Measurements from ENCODE around the gene ELOVL6. TPM values are rescaled to one million over a fixed set of nuclear protein-coding genes. Genes with fewer than 3 reads are reported as not detected.
"Not testable (repeated sequence)": the region's sequence is repeated elsewhere in the genome, so short reads cannot be mapped to it uniquely, and the experiment has no call there.

Gene ELOVL6
- total and polyA plus RNA-seq, 7 donors, result 1.2 to 43.6 (median 4.7) TPM

GRCh38 chr4:110231869-110232268, 33.5 kb upstream of the ELOVL6 start:
- WGBS, 2 donors, result 80 to 87% methylated on average over 4 of the region's 4 CpGs
- no peak for DNase-seq
- Histone ChIP-seq H3K27ac (no peak overlapping the region), H3K4me3 (no peak overlapping the region), H3K27me3 (no peaks in the 10 kb centered on the region), H3K9me3 (no peaks in the 10 kb centered on the region), H3K36me3 (no peaks in the 10 kb centered on the region), H3K4me1 (no peaks in the 10 kb centered on the region)
- intact Hi-C loops (cut with DNase I), result no loop called here
- no peak for TF ChIP-seq EP300 (IDR thresholded peaks at IDR 0.05)
- TF ChIP-seq POLR2A (IDR thresholded peaks at IDR 0.05), result no peak
- no peak for TF ChIP-seq POLR2AphosphoS5 (IDR thresholded peaks at IDR 0.05)
- TF ChIP-seq CTCF (IDR thresholded peaks at IDR 0.05), result no peak

GRCh38 chr4:110229266-110229665, 30.9 kb upstream of the ELOVL6 start:
- DNase-seq, result no peak
- H3K27me3 ChIP-seq, result no peaks in the 10 kb centered on the region
- no peaks in the 10 kb centered on the region for H3K9me3 ChIP-seq
- intact Hi-C loops (cut with DNase I), result no loop called here
- no peaks in the 10 kb centered on the region for H3K4me1 ChIP-seq
- H3K36me3 ChIP-seq, result no peaks in the 10 kb centered on the region
- H3K4me3 ChIP-seq, result no peak overlapping the region
- no peak overlapping the region for H3K27ac ChIP-seq
- 86 to 96% methylated on average over 2 of the region's 2 CpGs for WGBS, 2 donors
- TF ChIP-seq EP300 (IDR thresholded peaks at IDR 0.05), result no peak
- no peak for TF ChIP-seq CTCF (IDR thresholded peaks at IDR 0.05)
- TF ChIP-seq POLR2A (IDR thresholded peaks at IDR 0.05), result no peak
- no peak for TF ChIP-seq POLR2AphosphoS5 (IDR thresholded peaks at IDR 0.05)

GRCh38 chr4:110224812-110225211, 26.4 kb upstream of the ELOVL6 start:
- 21 to 22% methylated on average over 4 of the region's 4 CpGs for WGBS, 2 donors
- intact Hi-C loops (cut with DNase I), result no loop called here
- TF ChIP-seq EP300 (IDR thresholded peaks at IDR 0.05) (no peak), POLR2A (IDR thresholded peaks at IDR 0.05) (no peak), POLR2AphosphoS5 (IDR thresholded peaks at IDR 0.05) (no peak), CTCF (IDR thresholded peaks at IDR 0.05) (no peak)
- Histone ChIP-seq H3K9me3 (no peaks in the 10 kb centered on the region), H3K36me3 (no peaks in the 10 kb centered on the region), H3K4me1 (no peaks in the 10 kb centered on the region), H3K27me3 (no peaks in the 10 kb centered on the region), H3K4me3 (no peak overlapping the region), H3K27ac (no peak overlapping the region)
- no peak for DNase-seq

GRCh38 chr4:110224142-110224541, 25.7 kb upstream of the ELOVL6 start:
- Histone ChIP-seq H3K4me1 (no peaks in the 10 kb centered on the region), H3K9me3 (no peaks in the 10 kb centered on the region), H3K27ac (no peak overlapping the region), H3K27me3 (no peaks in the 10 kb centered on the region), H3K4me3 (no peak overlapping the region), H3K36me3 (no peaks in the 10 kb centered on the region)
- intact Hi-C loops (cut with DNase I), result no loop called here
- DNase-seq, result no peak
- TF ChIP-seq POLR2AphosphoS5 (IDR thresholded peaks at IDR 0.05) (no peak), POLR2A (IDR thresholded peaks at IDR 0.05) (no peak), EP300 (IDR thresholded peaks at IDR 0.05) (no peak), CTCF (IDR thresholded peaks at IDR 0.05) (no peak)
- 90 to 91% methylated on average over 2 of the region's 2 CpGs for WGBS, 2 donors

GRCh38 chr4:110218935-110219334, 20.5 kb upstream of the ELOVL6 start:
- WGBS, 2 donors, result 97 to 98% methylated on average over 1 of the region's 1 CpG

GRCh38 chr4:110217181-110217580, 18.8 kb upstream of the ELOVL6 start:
- WGBS, 2 donors, result 86 to 88% methylated on average over 4 of the region's 4 CpGs
- H3K4me3 ChIP-seq; H3K27ac ChIP-seq; H3K4me1 ChIP-seq; intact Hi-C loops (cut with DNase I); H3K9me3 ChIP-seq; DNase-seq; H3K27me3 ChIP-seq; H3K36me3 ChIP-seq: not testable (repeated sequence)

More at GRCh38 chr4:110218935-110219334, 20.5 kb upstream of the ELOVL6 start:
- H3K36me3 ChIP-seq; DNase-seq; H3K27me3 ChIP-seq; intact Hi-C loops (cut with DNase I); H3K4me1 ChIP-seq; H3K4me3 ChIP-seq; H3K27ac ChIP-seq; H3K9me3 ChIP-seq: not testable (repeated sequence)
